Measurements from ENCODE around the gene SEC23B. TPM values are rescaled to one million over a fixed set of nuclear protein-coding genes. Genes with fewer than 3 reads are reported as not detected.

SEC23B gene
- total RNA-seq, 1 experiment from 2014 or later = 85.8 TPM

- Histone ChIP-seq H3K9me2 (ENCODE audit: insufficient read depth) (no peaks in the 10 kb centered on the region), H3K9me3 (ENCODE audit: control insufficient read depth in 1 of 2, insufficient read depth in 1 of 2, low read depth in 1 of 2, low read length in 2 of 2) (no peaks in the 10 kb centered on the region), H2AFZ (ENCODE audit: low read depth, low read length, poor library complexity, severe bottlenecking) (peak within 1 kb of the TSS; percentile 69), H3K27me3 (ENCODE audit: insufficient read depth, low read length) (no peaks in the 10 kb centered on the region), H3K4me3 (replicated peaks in 1 of 2; ENCODE audit: low read depth in 1 of 2, low read length in 2 of 2) (peak within 1 kb of the TSS; percentile 82 to 99), H3K36me3 (ENCODE audit: control insufficient read depth in 1 of 2, insufficient read depth in 2 of 2, low read length in 2 of 2) (peaks cover 0 to 9% of the 10 kb centered on the region in 2 experiments; a peak in 1 of 4 replicates), H3K79me2 (ENCODE audit: insufficient read depth, low read length) (peaks cover 41% of the 10 kb centered on the region), H3K4me2 (ENCODE audit: low read length) (peak within 1 kb of the TSS; percentile 77), H3K27ac (ENCODE audit: low read depth, low read length) (peak within 1 kb of the TSS; percentile 91), H3K4me1 (ENCODE audit: control insufficient read depth in 1 of 2, insufficient read depth in 2 of 2, low read length in 2 of 2) (peaks cover 13% of the 10 kb centered on the region in 2 experiments), H4K20me1 (ENCODE audit: insufficient read depth) (no peaks in the 10 kb centered on the region), H3K9ac (ENCODE audit: low read length) (peak within 1 kb of the TSS; percentile 71)
- CTCF ChIA-PET = interaction anchor here (1.2 kb wide), 2 partner anchors 11 to 40 kb away, joined by 3 read pairs; no protein-coding TSS in a partner anchor
- POLR2A ChIA-PET = interaction anchor here (0.8 to 2.1 kb wide), 2 partner anchors 30 to 40 kb away, joined by 4 to 12 read pairs; partner anchors contain the start of genes RBBP9 and SEC23B
- RAD21 ChIA-PET (ENCODE audit: low non-redundant PET in 1 of 2, low total read pairs in 2 of 2, uncharacterized antibody in 2 of 2, unreplicated experiment in 2 of 2) = no interaction called here
- intact Hi-C loops (cut with micrococcal nuclease) = loop anchor here (1.0 to 2.0 kb wide), 3 partner anchors 34 to 120 kb away; partner anchors contain the start of gene SEC23B
- peak; percentile 91 for DNase-seq (ENCODE audit: low read depth, low spot score)
- no TSS peak for BruUV-seq (replicated peaks)
- ATAC-seq = peak; percentile 98
- no peak for TF ChIP-seq FOSL1 (IDR thresholded peaks at IDR 0.05; ENCODE audit: low read depth)
- TF ChIP-seq ZBTB33 (IDR thresholded peaks at IDR 0.05; ENCODE audit: extremely low read depth, insufficient replicate concordance, low read length) = no peak
- peak; percentile 55; the same call in 1 of the 2 replicates for TF ChIP-seq ZFX (IDR thresholded peaks at IDR 0.05)
- no peak for TF ChIP-seq EZH2phosphoT487 (IDR thresholded peaks at IDR 0.05; ENCODE audit: borderline replicate concordance)
- TF ChIP-seq SRF (IDR thresholded peaks at IDR 0.05; ENCODE audit: low read depth) = peak; percentile 94
- TF ChIP-seq CTCF (IDR thresholded peaks at IDR 0.05 in 2 of 3, conservative IDR thresholded peaks at IDR 0.05 in 1 of 3; ENCODE audit: borderline replicate concordance in 1 of 3, insufficient read depth in 1 of 3, low read depth in 2 of 3, low read length in 2 of 3) = no peak
- peak; percentile 59 for TF ChIP-seq POLR2AphosphoS5 (IDR thresholded peaks at IDR 0.05; ENCODE audit: low read depth, low read length)
- TF ChIP-seq SP1 (IDR thresholded peaks at IDR 0.05; ENCODE audit: low read depth) = no peak; the same call in none of the 2 replicates
- no peak for TF ChIP-seq TCF7L2 (IDR thresholded peaks at IDR 0.05; ENCODE audit: borderline replicate concordance, extremely low read depth, insufficient read depth, insufficient read length)
- peak; percentile 40; the same call in 1 of the 2 replicates for TF ChIP-seq MAX (IDR thresholded peaks at IDR 0.05)
- 0 out of 2 replicates have a peak, but pooled peaks have one; percentile 61 for TF ChIP-seq SIN3A (IDR thresholded peaks at IDR 0.05; ENCODE audit: low read depth)
- no peak for TF ChIP-seq YY1 (IDR thresholded peaks at IDR 0.05; ENCODE audit: extremely low read depth, insufficient replicate concordance, low read depth, low read length)
- no peak for TF ChIP-seq JUND (IDR thresholded peaks at IDR 0.05)
- TF ChIP-seq POLR2A (IDR thresholded peaks at IDR 0.05; ENCODE audit: borderline replicate concordance, extremely low read depth, insufficient read depth, insufficient read length) = peak; percentile 42
- no peak for TF ChIP-seq RAD21 (IDR thresholded peaks at IDR 0.05; ENCODE audit: low read depth)
- TF ChIP-seq REST (IDR thresholded peaks at IDR 0.05; ENCODE audit: low read depth) = no peak
- no peak for TF ChIP-seq CBX3 (IDR thresholded peaks at IDR 0.05; ENCODE audit: low read depth)
- TF ChIP-seq ELF1 (IDR thresholded peaks at IDR 0.05; ENCODE audit: borderline replicate concordance, low read depth) = no peak; the same call in 1 of the 2 replicates
These were observed 40.6 kb upstream of the SEC23B start, which contains the start of the genes DZANK1 and POLR3F for GRCh38 chr20:18466894-18467730. Gene DZANK1, minus strand, starts transcription at chr20:18467030. Its CDS starts 1,672 bp downstream, at chr20:18465358. Gene POLR3F, plus strand, starts transcription at chr20:18467390. Its CDS starts 117 bp downstream, at chr20:18467507.
